HG03354 (cell line): ENCODE results near the gene MFNG.
A peak's percentile ranks its signal among the peaks of the same experiment; 100 is the strongest.

Experiments used
- ATAC-seq: cut with Tn5 transposase; IDR thresholded peaks from one replicate; pipeline ENCODE4 v1.9.1; 2021; ENCODE audit warnings: mild to moderate bottlenecking; ENCODE audit not compliant: unreplicated experiment, poor library complexity, severe bottlenecking

Gene MFNG

DNA sequence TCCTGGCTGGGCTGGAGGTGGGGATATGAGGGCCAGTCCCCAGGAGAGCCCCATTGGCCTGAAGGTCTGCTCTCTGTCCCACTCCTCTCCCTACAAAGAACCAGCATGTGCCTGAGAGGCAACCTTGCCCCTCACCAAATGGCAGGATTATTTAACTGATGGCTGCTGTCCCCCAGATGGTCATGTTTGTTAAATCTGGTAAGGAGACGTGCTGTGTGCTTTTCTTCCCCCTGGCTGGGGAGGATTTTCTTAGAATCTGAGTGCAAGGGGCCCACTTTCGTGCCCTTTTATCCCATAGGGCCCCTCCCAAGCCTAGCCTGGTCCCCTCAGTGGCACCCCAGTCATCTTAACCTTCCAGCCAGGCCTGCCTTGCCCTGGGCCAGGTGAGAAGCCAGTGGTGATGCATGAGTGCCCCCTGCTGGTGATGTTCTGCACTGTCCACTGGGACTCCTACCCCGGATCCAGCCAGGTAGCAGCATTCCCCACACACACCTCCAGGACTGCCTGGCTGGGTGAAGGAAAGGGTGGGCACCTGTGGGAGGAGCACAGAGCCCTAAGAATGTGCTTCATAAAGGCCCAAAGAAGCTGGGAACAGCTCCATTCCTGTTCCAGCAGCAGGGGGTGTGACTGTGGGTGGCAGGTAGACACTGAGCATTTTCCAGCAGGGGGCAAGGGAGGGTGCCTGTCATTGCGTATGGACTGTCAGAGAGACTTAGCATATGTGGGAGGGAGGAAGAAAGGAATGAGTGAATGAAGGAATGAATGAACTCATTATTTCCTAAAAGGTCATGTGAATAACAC is 28.9 kb downstream of the MFNG start:
- peak; percentile 50 for ATAC-seq

DNA sequence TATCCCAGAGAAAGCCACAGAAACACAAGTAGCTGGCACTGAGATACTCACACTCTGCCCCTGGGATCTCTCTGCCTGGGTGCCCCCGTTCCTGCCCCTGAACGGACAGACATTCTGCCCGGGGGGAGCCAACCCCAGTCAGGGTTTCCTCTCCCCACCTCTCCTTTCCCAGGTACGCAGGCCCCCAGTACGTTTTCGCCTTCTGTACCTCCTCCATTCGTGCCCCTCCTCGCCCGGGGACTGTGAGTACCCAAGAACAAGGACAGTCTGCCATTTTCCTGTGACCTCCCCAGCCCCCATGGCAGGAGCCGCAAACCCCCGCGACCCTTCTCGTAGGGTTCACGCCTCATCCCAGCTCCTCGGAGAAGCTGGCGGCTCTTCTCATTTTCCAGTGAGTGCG is 29.8 kb downstream of the MFNG start:
- ATAC-seq: no peak

DNA sequence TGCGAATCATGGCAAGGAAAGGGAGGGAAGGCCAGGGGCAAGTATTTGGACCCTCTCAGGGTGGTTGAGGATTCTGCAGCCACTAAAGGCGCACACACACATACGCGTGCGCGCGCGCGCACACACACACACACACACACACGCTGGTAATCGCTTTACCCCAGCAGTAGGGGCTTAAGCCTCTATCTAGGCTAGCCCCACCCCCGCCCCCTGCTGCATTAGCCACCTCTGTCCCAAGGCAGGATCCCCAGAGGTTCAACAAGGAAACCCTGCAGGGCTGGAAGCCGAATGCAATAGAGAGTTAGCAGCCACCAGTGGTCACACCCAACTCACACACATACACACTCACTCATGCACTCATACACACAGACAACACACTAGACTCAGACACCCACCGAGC is 30.3 kb downstream of the MFNG start:
- no peak for ATAC-seq

DNA sequence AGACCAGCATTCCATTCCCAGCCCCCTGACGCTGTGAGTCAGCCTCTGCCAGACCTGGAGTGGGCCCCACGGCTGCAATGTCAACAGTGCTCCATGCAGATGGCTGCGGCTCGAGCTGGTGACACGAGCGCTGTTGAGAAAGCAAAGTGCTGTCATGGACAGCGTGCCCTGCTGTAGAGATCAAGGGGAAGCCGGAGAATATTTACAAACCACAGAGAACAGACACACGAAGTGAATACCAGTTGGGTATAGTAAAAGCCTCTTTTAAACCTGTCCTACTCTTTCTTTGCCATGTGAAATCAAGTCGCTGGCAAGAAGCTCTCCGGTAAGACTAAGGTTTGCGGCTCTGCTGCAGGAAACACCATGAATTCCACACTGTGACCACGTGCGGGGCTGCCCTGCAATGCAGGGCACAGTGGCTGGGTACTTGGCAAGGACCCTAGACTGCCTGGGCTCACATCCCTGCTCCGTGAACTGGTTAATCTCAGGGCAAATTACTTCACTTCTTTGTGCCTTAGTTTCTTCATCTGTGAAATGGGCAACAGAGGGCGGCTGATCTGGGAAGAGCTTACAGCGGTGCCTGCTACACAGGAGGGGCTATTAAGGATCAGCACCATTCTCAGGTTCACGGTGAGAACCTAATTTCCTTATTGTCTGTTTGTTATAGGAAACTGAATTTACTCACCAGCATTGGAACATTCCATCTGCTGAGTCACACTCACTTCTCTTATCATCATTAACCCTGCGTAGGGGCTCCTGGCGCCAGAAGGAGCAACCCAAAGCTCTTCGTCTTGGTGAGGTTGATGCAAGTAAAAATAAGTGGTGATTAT is 31.1 kb downstream of the MFNG start:
- no peak for ATAC-seq

DNA sequence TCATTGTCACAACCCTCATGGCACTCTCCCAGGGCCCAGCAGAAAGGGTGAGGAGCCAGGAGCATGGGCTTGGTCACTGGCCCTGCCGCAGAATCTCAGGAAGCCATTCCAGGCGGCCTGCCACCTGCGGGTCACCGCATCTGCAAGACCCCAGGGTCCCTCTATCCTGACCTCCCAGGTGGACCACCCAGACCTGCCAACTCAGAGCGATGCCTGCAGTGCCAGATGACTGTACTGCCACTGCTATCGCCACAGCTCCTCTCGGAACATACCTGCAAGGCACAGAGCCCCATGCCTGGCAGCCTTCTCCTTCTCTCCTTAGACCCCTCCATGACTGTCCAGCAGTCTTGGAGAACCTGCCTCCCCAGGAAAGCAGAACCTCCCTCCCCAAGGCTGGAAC is 32.5 kb downstream of the MFNG start:
- no peak for ATAC-seq

DNA sequence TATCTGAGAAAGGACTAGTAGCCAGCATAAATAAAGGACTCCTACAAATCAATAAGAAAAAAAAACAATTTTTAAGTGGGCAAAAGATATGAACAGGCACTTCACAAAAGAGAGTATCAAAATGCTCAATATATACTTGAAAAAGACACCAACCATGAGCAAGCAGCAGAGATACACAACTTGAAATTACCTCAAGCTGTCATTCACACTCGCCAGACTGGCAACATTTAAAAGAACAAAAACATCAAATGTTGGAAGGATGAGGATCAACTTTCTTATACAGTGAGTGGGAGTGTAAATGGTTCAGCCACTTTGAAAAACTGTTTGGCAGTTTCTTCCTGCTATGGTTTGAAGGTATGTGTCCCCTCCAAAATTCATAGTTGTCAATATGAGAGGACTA is 35.0 kb downstream of the MFNG start:
- ATAC-seq: no peak

DNA sequence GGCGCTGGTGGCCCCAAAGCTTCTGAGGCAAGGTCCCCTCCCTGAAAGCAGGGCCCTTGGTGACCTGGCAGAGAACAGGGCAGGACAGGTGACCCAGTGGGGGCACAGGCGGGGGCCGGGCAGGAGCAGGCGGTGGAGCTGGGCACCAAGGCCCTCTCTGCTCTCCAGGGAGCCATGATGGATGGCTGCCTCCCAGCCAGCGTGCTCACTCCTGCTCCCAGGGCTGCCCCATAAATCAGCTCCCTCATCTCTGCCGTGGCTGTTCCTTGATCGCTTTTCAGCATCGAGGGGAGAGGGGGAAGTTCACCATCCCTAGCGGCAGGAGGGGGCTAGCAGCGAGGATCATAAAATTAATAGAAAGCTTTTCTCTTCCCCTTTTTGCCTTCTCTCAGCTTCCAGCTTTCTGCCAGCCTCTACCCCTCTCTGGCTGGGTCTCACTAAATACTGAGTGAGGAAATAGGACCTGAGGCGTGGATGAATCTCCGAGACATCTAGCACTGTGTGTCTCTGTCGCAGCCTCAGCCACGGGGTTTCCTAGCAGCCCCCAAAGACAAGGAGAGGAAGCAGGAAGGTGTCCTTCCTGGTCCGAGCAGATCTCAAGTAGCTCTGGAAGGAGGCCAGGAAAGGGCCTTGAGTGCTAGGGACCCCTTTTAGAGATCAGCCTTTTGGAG is 36.7 kb downstream of the MFNG start:
- ATAC-seq: no peak

DNA sequence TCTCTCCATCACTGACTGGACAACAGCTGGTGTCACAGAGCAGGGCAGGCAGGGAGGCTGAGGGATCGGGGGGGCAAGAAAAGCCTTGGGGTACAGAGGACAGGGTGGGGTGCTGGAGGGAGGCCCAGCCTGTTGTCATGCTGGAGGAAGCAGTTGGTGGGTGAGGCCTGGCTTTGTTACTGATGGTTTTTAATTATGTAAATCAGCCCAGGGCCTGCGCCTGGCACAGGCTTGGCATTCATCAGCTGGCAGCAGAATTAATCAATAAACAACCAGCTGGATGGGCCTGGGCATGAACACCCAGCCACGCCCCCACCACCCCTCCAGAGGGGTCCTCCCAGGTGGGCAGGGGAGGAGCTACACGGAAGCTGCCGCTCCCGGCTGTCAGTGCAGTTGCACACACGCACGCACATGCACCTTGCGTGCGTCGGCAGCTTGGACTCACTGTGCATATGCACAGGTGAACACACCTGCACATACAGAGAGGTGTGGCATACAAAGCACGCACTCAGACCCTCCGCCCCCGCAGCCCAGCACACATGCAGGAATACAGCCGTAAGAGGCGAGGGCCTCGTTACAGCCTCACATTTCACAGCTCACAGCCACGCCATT is 37.6 kb downstream of the MFNG start:
- ATAC-seq: no peak

DNA sequence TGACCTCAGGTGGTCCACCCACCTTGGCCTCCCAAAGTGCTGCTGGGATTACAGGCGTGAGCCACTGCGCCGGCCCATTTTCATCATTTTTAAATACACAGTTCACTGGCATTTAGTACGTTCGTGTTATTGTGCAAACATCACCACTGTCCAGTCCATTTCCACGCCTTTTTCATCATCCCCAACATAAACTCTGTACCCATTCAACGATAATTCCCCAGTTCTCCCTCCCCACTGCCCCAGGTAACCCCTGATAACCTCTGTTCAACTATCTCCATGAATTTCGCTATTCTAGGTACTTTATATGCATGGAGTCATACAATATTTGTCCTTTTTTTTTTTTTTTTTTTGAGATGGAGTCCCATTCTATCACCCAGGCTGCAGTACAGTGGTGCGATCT is 40.7 kb downstream of the MFNG start:
- no peak for ATAC-seq

DNA sequence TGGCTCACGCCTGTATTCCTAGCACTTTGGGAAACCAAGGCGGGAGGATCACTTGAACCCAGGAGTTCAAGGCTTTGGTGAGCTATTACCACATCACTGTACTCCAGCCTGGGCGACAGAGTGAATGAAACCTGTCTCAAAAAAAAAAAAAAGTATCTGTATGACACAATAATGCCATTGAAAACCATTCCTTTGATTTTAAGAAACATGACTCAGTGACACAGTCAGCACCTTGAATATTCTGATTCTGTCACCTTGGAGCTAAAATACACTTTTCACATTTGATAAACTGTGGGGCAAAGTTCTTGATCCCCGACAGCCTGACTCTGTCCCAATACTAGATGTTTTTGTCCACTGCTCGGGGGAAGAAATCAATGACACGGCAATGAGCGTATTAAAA is 42.2 kb downstream of the MFNG start:
- no peak for ATAC-seq

DNA sequence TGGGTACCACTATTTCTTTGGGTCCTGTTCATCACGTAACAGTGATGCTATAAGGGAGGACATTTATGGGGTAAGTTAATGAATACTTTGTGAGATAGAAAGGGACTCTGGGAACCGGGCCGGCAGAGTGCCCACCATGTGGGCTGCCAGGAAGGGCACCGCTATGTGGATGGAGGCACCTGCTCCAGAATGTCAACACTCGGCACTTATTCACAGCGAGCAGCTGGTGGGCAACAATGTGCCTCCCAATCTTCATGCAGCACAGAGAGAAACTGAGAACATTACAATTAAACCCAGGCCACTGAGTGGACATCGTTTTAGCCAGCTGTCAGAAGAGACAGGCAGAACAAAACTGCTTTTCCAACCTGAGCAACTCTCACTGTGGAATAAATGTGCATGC is 43.1 kb downstream of the MFNG start:
- ATAC-seq: no peak

DNA sequence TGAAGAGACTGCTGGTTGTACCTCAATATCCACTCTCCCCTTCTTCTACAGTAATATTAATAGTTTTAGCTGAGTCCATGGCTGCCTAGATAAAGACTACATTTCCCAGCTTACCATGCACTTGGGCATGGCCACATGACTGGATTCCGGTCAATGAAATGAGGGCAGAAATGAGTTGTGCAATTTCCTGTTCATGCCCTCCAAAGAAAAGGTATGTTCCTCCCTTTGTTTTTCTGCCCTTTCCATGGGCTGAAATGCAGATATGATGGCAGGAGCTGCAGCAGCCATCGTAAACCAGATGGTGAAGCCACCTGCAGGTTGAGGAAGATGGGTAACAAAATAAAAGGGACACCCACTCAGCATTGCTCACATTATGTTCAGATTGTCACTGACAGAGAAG is 43.6 kb downstream of the MFNG start:
- ATAC-seq: no peak

DNA sequence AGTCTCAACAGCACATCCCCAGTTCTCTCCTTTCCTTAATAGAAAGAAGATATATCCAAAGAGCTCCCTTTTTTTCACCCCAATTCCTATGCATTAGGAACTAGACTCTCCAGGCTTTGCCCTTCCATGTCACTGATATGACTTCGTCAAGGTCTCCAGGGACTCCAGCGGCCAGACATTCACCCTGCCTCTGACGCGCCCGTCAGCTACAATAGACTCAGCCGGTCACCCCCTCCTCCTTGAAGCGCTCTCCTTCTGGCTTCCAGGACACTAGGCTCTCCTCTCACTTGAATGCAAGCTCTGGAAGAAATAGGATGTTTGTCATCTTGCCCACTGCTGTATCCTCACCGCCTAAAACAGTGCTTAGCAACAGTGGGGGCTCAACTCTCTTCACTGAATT is 44.0 kb downstream of the MFNG start:
- ATAC-seq: no peak

DNA sequence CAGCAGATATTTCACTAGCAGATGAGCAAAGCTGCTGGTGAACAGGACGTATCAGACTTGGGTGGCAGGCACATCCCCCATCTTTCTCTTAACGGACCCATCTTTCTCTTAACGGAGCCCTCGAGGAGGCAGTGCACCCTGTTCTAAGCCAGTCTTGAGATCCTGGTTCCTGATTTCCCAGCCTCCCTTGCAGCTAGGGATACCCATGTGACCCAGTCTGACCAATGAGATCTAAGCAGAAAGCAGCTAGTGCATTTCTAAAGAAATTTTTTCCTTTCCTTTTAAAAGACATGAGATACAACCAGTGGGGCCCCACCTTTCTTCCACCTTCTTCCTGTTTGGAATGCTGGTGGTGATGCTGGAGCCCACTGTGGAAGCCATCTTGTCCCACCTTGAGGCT is 45.3 kb downstream of the MFNG start:
- no peak for ATAC-seq

DNA sequence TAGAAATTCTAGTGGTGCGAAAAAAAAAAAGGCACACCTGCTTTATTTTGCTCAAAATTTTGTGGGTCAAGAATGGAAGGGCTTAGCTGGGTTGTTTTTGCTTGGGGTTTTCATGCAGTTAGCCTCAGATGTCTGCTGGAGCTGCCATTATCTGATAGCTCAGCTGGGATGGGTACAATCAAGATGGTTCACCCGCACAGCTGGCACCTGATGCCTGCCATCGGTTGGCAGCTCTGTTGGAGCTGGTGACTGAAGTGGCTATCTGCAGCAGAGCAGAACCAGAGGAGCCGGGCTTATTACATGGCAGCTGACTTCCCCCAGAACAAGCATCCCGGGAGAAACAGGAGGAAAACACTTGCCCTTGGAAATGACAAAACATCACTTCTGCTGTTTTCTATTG is 46.8 kb downstream of the MFNG start:
- ATAC-seq: no peak

DNA sequence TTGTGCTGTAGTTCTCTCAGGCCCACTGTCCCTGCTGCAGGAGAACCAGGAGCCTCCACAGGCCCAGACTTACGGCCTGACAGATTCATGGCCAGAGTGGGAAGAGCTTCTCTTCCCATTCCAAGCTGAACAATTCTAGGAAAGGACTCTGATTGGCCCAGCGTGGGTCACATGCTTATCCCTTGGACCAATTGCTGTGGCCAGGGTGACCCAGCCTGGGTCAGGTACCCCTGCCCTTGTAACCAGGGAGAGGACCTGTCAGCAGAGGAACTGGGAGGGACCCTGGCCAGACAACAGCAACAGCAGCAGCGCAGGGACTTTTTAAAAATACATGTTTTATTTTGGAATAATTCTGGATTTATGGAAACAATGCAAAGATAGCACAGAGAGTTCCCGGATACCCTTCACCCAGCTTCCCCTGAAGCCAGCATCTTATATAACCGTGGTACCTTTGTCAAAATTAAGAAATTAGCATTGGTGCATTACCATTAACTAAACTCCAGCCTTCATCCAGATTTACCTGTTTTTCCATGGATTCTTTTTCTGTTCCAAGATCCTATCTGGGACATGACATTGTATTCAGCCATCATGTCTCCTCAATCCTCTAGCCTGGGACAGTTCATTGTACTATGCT is 50.1 kb downstream of the MFNG start:
- ATAC-seq: no peak

DNA sequence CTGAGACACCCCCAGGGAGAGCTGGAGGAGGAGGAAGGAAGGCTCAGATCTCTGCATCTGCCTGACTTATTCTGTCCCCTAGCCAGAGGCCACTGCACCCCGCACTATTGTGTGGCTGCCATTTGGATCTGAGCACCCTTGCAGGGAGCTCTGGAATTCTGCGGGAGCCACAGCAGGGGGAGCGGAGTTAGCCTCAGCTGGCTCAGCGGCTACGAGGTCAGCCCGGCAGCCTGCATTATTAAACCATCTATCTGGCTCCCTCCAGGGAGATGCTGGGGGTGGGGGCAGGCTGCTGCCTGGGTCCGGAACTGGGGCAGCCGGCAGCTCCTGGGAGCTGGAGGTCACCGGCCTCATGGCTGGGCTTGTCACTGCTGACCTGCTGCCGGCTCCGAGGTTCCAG is 52.4 kb downstream of the MFNG start:
- no peak for ATAC-seq

DNA sequence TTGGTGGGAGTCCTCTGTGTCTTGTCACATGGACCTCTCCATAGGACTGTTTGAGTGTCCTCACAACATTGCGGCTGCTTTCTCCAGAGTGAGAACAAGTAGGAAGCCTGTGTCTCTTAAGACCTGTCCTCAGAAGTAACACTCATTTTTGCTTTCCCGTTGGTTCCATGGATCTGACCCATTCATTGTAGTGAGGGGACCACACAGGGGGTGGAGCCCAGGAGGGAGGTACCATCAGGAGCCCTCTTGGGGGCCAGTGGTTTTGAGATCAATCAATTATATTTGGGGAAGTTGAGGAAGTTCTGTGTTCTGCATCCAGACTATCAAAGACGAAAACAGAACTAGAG is 53.5 kb downstream of the MFNG start:
- no peak for ATAC-seq

DNA sequence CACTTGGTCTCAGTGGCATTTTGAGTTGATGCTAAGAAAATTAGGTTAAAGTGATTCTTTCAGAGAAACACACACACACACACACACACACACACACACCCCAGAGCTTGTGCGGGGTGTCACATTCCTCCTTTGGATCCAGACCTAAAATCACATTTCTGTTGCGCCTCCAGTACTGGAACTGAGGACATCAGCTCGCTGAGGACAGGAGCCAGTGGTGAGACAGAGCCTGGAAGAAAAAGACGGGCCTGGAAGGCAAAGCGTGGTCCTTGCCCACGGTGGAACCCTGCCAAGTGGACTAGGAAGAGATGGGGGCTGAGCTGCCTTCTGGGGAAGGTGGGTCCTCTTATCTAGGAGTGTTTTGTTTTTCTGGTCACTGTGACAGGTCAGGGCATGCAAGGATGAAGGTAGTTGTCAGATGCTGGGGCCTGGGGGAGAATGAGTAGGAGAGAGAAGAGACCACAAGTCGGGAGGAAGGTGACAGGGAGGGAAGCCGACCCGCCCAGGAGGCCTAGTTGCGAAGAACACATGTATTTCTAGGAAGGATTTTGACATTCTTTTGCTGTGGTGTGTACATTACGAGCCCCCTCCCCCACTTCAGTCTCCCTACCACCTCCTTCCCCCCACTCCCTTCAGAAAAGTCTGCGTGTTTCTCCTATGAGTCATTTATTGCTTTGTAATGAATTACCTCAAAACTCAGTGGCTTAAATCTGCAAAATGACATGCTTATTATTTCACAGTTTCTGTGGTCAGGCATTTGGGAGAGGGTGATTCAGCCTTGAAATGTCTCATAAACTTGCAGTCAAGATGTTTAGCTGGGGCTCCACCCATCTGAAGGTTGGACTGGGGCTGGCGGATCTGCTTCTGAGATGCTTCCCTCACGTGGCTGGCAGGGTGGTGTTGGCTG is 54.1 kb downstream of the MFNG start:
- no peak for ATAC-seq
